HepG2 (cell line): Measurements from ENCODE around the gene PARD3. TPM values are rescaled to one million over a fixed set of nuclear protein-coding genes. Genes with fewer than 3 reads are reported as not detected.

Source experiments
- BCL6 ChIP-seq: IDR thresholded peaks from 2 replicates; pipeline ENCODE4 v1.6.1; 2016; ENCODE audit warnings: missing genetic modification reagents, missing compliant biosample characterization
- CENPT ChIP-seq: sonication (generic); formaldehyde crosslinking; IDR thresholded peaks from 2 replicates; pipeline ENCODE4 v1.8.0; 2022; ENCODE audit warnings: low read depth, mild to moderate bottlenecking, moderate library complexity, missing genetic modification reagents
- CERS6 ChIP-seq: sonication (generic); formaldehyde crosslinking; IDR thresholded peaks from 2 replicates; pipeline ENCODE4 v1.5.0; 2020; ENCODE audit warnings: missing genetic modification reagents
- MBD4 ChIP-seq: IDR thresholded peaks from 2 replicates; pipeline ENCODE4 v1.6.1; 2012; ENCODE audit warnings: low read length, inconsistent platforms, borderline replicate concordance
- NFE2L1 ChIP-seq: sonication (generic); formaldehyde crosslinking; IDR thresholded peaks from 2 replicates; pipeline ENCODE4 v1.4.0; 2020; ENCODE audit warnings: missing genetic modification reagents, mild to moderate bottlenecking, borderline replicate concordance
- RFXANK ChIP-seq: IDR thresholded peaks from 2 replicates; pipeline ENCODE4 v1.6.1; 2016
- SKI ChIP-seq: fragments of 450-650 bp; IDR thresholded peaks from one replicate; pipeline ENCODE4 v1.6.1; 2018; ENCODE audit warnings: mild to moderate bottlenecking; ENCODE audit not compliant: partially characterized antibody
- TARDBP ChIP-seq: sonication (generic); formaldehyde crosslinking; IDR thresholded peaks from 2 replicates; pipeline ENCODE4 v1.8.0; 2022; ENCODE audit warnings: mild to moderate bottlenecking, missing genetic modification reagents
- TCF7L2 ChIP-seq: IDR thresholded peaks from 2 replicates; pipeline ENCODE4 v1.6.1; 2011; ENCODE audit warnings: mild to moderate bottlenecking, low read depth, low read length, moderate library complexity
- ZFP36L1 ChIP-seq: sonication (generic); formaldehyde crosslinking; IDR thresholded peaks from 2 replicates; pipeline ENCODE4 v1.8.0; 2022; ENCODE audit warnings: mild to moderate bottlenecking, missing genetic modification reagents, moderate library complexity
- ZNF629 ChIP-seq: sonication (generic); formaldehyde crosslinking; conservative IDR thresholded peaks from 2 replicates; pipeline ENCODE4 v1.5.0; 2020; ENCODE audit warnings: missing genetic modification reagents
- ZSCAN21 ChIP-seq: sonication (generic); formaldehyde crosslinking; IDR thresholded peaks from 2 replicates; pipeline ENCODE4 v1.8.0; 2022; ENCODE audit warnings: mild to moderate bottlenecking, missing genetic modification reagents, moderate library complexity, borderline replicate concordance
- polyA plus RNA-seq, 8 experiments: library from polyadenylated mRNA; depleted of rRNA in 3 of 8; stranded (reverse) in 7 of 8; unstranded in 1 of 8; fragments of >200 nt; fragmentation: Illumina TruSeq in 4 of 8; extraction: Trizol in 4 of 8; gene quantifications; 2 replicates each; pipeline versions ENCODE4 v1.2.1 to v1.2.3, GENCODE V29; 2011 to 2016; ENCODE audit warnings: low read depth in 4 of 8, missing spikeins in 1 of 8, mixed read lengths in 1 of 8; ENCODE audit not compliant: insufficient read depth in 1 of 8
- total RNA-seq, 5 experiments: library from RNA; depleted of rRNA; stranded (reverse); fragments of >200 nt; fragmentation: Illumina TruSeq; extraction: Trizol; gene quantifications; 2 replicates each; pipeline ENCODE4 v1.2.3, GENCODE V29; 2016; ENCODE audit warnings: low read depth in 1 of 5
- TF ChIP-seq, protein P1 (sequence below): sonication (generic); formaldehyde crosslinking; IDR thresholded peaks from 2 replicates; pipeline ENCODE4 v1.5.1; 2020; ENCODE audit warnings: mild to moderate bottlenecking, missing genetic modification reagents, borderline replicate concordance
- TF ChIP-seq, protein P2 (sequence below): sonication (generic); formaldehyde crosslinking; IDR thresholded peaks from 2 replicates; pipeline ENCODE4 v1.4.0; 2020; ENCODE audit warnings: missing genetic modification reagents
- TF ChIP-seq, protein P3 (sequence below): IDR thresholded peaks from 2 replicates; pipeline ENCODE4 v1.6.1; 2016
- TF ChIP-seq, protein P4 (sequence below): sonication (generic); formaldehyde crosslinking; IDR thresholded peaks from 2 replicates; pipeline ENCODE4 v1.8.0; 2022; ENCODE audit warnings: low read depth, missing genetic modification reagents

The PARD3 gene
- total and polyA plus RNA-seq, 2 of the 13 experiments (the other 11 are each of a cell fraction or from before 2014, with no cell fraction given): 40.9 to 60.0 TPM

DNA sequence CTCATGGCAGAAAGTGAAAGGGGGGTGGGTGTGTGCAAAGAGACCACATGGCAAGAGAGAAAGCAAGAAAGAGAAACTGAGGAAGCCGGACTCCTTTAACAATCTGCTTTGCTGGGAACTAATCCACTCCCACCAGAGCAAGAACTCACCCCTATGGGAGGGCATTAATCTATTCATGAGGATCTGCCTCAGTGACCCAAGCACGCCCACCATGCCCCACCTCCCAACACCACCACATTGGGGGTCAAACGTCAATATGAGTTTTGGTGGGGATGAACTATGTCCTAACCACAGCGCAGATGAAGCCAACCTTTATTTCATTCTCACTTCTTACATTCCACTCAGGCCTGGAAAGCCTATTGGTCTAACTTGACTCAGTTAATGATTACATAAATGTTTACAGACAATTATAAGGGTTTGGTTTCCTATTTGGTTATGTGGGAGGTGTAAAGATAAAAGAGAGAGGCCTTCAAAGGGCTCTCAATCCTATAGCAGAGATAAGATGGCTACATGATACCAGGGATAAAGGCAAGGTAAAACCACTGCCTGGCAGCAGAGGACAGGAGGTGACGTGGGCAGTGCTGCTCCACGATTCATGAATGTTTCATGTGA lies 601.8 kb downstream of the PARD3 start (continued):
- TF ChIP-seq, protein P1, sequence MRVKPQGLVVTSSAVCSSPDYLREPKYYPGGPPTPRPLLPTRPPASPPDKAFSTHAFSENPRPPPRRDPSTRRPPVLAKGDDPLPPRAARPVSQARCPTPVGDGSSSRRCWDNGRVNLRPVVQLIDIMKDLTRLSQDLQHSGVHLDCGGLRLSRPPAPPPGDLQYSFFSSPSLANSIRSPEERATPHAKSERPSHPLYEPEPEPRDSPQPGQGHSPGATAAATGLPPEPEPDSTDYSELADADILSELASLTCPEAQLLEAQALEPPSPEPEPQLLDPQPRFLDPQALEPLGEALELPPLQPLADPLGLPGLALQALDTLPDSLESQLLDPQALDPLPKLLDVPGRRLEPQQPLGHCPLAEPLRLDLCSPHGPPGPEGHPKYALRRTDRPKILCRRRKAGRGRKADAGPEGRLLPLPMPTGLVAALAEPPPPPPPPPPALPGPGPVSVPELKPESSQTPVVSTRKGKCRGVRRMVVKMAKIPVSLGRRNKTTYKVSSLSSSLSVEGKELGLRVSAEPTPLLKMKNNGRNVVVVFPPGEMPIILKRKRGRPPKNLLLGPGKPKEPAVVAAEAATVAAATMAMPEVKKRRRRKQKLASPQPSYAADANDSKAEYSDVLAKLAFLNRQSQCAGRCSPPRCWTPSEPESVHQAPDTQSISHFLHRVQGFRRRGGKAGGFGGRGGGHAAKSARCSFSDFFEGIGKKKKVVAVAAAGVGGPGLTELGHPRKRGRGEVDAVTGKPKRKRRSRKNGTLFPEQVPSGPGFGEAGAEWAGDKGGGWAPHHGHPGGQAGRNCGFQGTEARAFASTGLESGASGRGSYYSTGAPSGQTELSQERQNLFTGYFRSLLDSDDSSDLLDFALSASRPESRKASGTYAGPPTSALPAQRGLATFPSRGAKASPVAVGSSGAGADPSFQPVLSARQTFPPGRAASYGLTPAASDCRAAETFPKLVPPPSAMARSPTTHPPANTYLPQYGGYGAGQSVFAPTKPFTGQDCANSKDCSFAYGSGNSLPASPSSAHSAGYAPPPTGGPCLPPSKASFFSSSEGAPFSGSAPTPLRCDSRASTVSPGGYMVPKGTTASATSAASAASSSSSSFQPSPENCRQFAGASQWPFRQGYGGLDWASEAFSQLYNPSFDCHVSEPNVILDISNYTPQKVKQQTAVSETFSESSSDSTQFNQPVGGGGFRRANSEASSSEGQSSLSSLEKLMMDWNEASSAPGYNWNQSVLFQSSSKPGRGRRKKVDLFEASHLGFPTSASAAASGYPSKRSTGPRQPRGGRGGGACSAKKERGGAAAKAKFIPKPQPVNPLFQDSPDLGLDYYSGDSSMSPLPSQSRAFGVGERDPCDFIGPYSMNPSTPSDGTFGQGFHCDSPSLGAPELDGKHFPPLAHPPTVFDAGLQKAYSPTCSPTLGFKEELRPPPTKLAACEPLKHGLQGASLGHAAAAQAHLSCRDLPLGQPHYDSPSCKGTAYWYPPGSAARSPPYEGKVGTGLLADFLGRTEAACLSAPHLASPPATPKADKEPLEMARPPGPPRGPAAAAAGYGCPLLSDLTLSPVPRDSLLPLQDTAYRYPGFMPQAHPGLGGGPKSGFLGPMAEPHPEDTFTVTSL (CRISPR knock-in tag): peak; percentile 93
- TF ChIP-seq MBD4: peak; percentile 77; the same call in 1 of the 2 replicates
- TF ChIP-seq BCL6 (CRISPR knock-in tag): peak; percentile 81
- TF ChIP-seq CERS6 (CRISPR knock-in tag): no peak
- TF ChIP-seq, protein P2, sequence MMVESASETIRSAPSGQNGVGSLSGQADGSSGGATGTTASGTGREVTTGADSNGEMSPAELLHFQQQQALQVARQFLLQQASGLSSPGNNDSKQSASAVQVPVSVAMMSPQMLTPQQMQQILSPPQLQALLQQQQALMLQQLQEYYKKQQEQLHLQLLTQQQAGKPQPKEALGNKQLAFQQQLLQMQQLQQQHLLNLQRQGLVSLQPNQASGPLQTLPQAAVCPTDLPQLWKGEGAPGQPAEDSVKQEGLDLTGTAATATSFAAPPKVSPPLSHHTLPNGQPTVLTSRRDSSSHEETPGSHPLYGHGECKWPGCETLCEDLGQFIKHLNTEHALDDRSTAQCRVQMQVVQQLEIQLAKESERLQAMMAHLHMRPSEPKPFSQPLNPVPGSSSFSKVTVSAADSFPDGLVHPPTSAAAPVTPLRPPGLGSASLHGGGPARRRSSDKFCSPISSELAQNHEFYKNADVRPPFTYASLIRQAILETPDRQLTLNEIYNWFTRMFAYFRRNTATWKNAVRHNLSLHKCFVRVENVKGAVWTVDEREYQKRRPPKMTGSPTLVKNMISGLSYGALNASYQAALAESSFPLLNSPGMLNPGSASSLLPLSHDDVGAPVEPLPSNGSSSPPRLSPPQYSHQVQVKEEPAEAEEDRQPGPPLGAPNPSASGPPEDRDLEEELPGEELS (CRISPR knock-in tag): peak; percentile 95
- TF ChIP-seq RFXANK (CRISPR knock-in tag): peak; percentile 78; the same call in 1 of the 2 replicates
- TF ChIP-seq TCF7L2: peak; percentile 90
- peak; percentile 26 for TF ChIP-seq SKI
- no peak for TF ChIP-seq ZNF629
- TF ChIP-seq CENPT (CRISPR knock-in tag): no peak
- TF ChIP-seq TARDBP: peak; percentile 76
- TF ChIP-seq, protein P3, sequence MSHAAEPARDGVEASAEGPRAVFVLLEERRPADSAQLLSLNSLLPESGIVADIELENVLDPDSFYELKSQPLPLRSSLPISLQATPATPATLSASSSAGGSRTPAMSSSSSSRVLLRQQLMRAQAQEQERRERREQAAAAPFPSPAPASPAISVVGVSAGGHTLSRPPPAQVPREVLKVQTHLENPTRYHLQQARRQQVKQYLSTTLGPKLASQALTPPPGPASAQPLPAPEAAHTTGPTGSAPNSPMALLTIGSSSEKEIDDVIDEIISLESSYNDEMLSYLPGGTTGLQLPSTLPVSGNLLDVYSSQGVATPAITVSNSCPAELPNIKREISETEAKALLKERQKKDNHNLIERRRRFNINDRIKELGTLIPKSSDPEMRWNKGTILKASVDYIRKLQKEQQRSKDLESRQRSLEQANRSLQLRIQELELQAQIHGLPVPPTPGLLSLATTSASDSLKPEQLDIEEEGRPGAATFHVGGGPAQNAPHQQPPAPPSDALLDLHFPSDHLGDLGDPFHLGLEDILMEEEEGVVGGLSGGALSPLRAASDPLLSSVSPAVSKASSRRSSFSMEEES (CRISPR knock-in tag): 0 out of 2 replicates have a peak, but pooled peaks have one; percentile 66
- TF ChIP-seq, protein P4, sequence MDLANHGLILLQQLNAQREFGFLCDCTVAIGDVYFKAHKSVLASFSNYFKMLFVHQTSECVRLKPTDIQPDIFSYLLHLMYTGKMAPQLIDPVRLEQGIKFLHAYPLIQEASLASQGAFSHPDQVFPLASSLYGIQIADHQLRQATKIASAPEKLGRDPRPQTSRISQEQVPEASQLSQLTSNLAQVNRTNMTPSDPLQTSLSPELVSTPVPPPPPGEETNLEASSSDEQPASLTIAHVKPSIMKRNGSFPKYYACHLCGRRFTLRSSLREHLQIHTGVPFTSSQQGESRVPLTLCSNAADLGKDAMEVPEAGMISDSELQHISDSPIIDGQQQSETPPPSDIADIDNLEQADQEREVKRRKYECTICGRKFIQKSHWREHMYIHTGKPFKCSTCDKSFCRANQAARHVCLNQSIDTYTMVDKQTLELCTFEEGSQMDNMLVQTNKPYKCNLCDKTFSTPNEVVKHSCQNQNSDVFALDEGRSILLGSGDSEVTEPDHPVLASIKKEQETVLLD (CRISPR knock-in tag): no peak
- TF ChIP-seq NFE2L1 (CRISPR knock-in tag): no peak
- TF ChIP-seq ZFP36L1 (CRISPR knock-in tag): peak; percentile 18; the same call in 1 of the 2 replicates
- no peak for TF ChIP-seq ZSCAN21 (CRISPR knock-in tag)
